Measurements from ENCODE around the gene CLCN3.

- no peak for TF ChIP-seq FOXJ3 (CRISPR knock-in tag; IDR thresholded peaks at IDR 0.05)
- TF ChIP-seq NRF1 (conservative IDR thresholded peaks at IDR 0.05 in 1 of 2, IDR thresholded peaks at IDR 0.05 in 1 of 2) = no peak
- TF ChIP-seq ZSCAN29 (IDR thresholded peaks at IDR 0.05) = no peak
- no peak for TF ChIP-seq MTA3 (IDR thresholded peaks at IDR 0.05; ENCODE audit: borderline replicate concordance)
- no peak for TF ChIP-seq BHLHE40 (IDR thresholded peaks at IDR 0.05; ENCODE audit: low read length)
- no peak for TF ChIP-seq SP1 (CRISPR knock-in tag; IDR thresholded peaks at IDR 0.05)
- TF ChIP-seq IRF1 (CRISPR knock-in tag; IDR thresholded peaks at IDR 0.05; ENCODE audit: borderline replicate concordance) = no peak
Measured at GRCh38 chr4:169644802-169645201, 24.4 kb downstream of the CLCN3 start.

Measured in K562 (cell line).